ENCODE results near the gene NAT8L.

NAT8L gene

GRCh38 chr4:2073808-2074481, 14.8 kb downstream of the NAT8L start:
- Histone ChIP-seq H3K4me3 (ENCODE audit: low read length) (no peak overlapping the region), H3K4me2 (ENCODE audit: low read length) (no peak overlapping the region), H3K9me3 (replicated peaks; ENCODE audit: low read length) (no peaks in the 10 kb centered on the region), H3K9ac (ENCODE audit: low read depth, low read length) (no peak overlapping the region), H3K36me3 (ENCODE audit: insufficient read depth, low read length) (no peaks in the 10 kb centered on the region), H3K4me1 (ENCODE audit: control insufficient read depth, insufficient read depth, low read length) (no peaks in the 10 kb centered on the region), H3K27me3 (ENCODE audit: control insufficient read depth, insufficient read depth, low read length) (peaks cover 3% of the 10 kb centered on the region)

- H3K4me3 ChIP-seq (ENCODE audit: low read length): no peak overlapping the region
- H3K9ac ChIP-seq (ENCODE audit: low read depth, low read length): no peak overlapping the region
- no peak overlapping the region for H3K4me2 ChIP-seq (ENCODE audit: low read length)
- peaks cover 3% of the 10 kb centered on the region for H3K27me3 ChIP-seq (ENCODE audit: control insufficient read depth, insufficient read depth, low read length)
- H3K4me1 ChIP-seq (ENCODE audit: control insufficient read depth, insufficient read depth, low read length): no peaks in the 10 kb centered on the region
- no peaks in the 10 kb centered on the region for H3K9me3 ChIP-seq (replicated peaks; ENCODE audit: low read length)
- H3K36me3 ChIP-seq (ENCODE audit: insufficient read depth, low read length): no peaks in the 10 kb centered on the region
Observed at GRCh38 chr4:2074588-2074987, 15.5 kb downstream of the NAT8L start.

GRCh38 chr4:2075171-2075986, 16.3 kb downstream of the NAT8L start:
- Histone ChIP-seq H3K9me3 (replicated peaks; ENCODE audit: low read length) (no peaks in the 10 kb centered on the region), H3K4me3 (ENCODE audit: low read length) (no peak overlapping the region), H3K36me3 (ENCODE audit: insufficient read depth, low read length) (no peaks in the 10 kb centered on the region), H3K9ac (ENCODE audit: low read depth, low read length) (no peak overlapping the region), H3K27me3 (ENCODE audit: control insufficient read depth, insufficient read depth, low read length) (peaks cover 3% of the 10 kb centered on the region), H3K4me1 (ENCODE audit: control insufficient read depth, insufficient read depth, low read length) (no peaks in the 10 kb centered on the region), H3K4me2 (ENCODE audit: low read length) (no peak overlapping the region)

GRCh38 chr4:2075987-2076907, 17.1 kb downstream of the NAT8L start:
- Histone ChIP-seq H3K27me3 (ENCODE audit: control insufficient read depth, insufficient read depth, low read length) (peaks cover 2% of the 10 kb centered on the region), H3K9me3 (replicated peaks; ENCODE audit: low read length) (no peaks in the 10 kb centered on the region), H3K4me2 (ENCODE audit: low read length) (no peak overlapping the region), H3K9ac (ENCODE audit: low read depth, low read length) (no peak overlapping the region), H3K4me3 (ENCODE audit: low read length) (no peak overlapping the region), H3K4me1 (ENCODE audit: control insufficient read depth, insufficient read depth, low read length) (no peaks in the 10 kb centered on the region), H3K36me3 (ENCODE audit: insufficient read depth, low read length) (no peaks in the 10 kb centered on the region)

DNA sequence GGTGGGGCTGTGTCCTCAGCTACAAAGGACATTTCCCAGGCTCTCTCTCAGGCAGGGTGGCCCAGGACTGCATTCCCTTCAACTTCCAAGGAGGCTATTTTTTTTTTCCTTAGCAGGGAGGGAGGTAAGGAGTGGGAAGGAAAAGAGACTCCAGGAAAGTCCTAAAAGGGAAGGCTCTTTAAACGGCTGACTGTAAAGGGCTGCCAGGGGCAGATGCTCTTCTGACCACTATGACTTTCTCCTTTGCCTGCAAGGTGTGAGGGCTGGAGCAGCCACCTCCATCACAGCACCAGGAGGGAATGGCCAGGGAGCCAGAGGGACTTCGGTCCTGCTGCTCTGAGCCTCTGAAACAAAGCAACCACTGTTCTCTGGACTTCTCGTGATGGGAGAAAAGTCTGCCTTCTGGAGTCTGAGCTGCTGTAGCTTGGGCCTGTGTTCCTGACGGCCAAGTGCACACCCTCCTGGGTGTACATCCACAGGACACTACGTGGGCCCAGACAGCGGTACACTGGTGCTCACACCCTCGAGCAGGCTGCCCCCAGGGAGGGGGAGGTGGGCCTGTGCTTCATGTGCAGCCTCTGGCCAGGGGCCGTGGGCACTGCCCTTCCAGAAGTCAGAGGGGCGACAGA, 17.9 kb downstream of the NAT8L start:
- no peak overlapping the region for H3K4me2 ChIP-seq (ENCODE audit: low read length)
- H3K9me3 ChIP-seq (replicated peaks; ENCODE audit: low read length): no peaks in the 10 kb centered on the region
- H3K4me1 ChIP-seq (ENCODE audit: control insufficient read depth, insufficient read depth, low read length): no peaks in the 10 kb centered on the region
- H3K27me3 ChIP-seq (ENCODE audit: control insufficient read depth, insufficient read depth, low read length): no peaks in the 10 kb centered on the region
- no peak overlapping the region for H3K9ac ChIP-seq (ENCODE audit: low read depth, low read length)
- no peak overlapping the region for H3K4me3 ChIP-seq (ENCODE audit: low read length)
- no peaks in the 10 kb centered on the region for H3K36me3 ChIP-seq (ENCODE audit: insufficient read depth, low read length)

DNA sequence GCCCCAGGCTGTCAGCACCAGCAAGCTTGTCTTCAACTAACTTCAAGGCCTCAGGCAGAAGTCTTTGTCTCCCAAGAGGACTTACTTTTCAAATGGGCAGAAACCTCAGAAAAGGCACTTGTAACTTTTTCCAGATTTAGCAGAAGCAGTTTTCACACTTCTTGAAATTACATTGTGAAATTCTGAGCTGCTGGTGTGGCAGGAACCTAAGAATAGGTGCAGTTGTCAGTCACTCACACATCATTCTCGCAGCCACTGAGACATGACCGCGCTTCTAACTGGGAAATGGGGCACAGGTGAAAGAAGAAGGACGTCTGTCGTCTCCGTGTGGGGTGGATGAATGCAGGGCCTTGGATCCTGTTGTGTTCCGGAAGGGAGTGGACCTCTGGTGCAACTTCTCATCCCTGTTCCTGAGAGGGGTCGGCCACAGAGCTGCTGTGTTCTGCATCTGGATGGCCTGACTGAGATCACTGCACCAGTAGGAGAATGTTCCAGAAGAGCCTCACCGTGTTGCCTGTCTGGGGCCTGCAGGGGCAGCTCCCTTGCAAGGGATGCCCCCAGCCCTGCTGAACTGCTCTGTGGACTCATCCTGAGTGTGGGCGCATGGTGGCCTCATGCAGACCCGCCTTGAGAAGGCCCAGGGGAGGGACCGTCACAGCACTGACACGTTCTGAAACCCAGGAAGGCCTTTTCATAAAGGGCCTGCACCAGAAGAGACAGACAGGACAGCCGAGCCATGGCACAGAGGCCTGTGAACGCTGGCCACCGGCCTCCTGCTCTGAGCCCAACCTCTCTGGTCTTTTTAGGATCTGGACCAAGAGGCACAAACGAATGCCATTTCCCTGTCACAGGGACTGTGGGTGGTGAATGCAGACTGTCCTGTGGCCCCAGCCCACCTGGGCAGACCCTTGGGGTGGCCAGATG, 18.7 kb downstream of the NAT8L start:
- Histone ChIP-seq H3K4me1 (ENCODE audit: control insufficient read depth, insufficient read depth, low read length) (no peaks in the 10 kb centered on the region), H3K4me2 (ENCODE audit: low read length) (no peak overlapping the region), H3K9me3 (replicated peaks; ENCODE audit: low read length) (no peaks in the 10 kb centered on the region), H3K36me3 (ENCODE audit: insufficient read depth, low read length) (no peaks in the 10 kb centered on the region), H3K4me3 (ENCODE audit: low read length) (no peak overlapping the region), H3K9ac (ENCODE audit: low read depth, low read length) (no peak overlapping the region), H3K27me3 (ENCODE audit: control insufficient read depth, insufficient read depth, low read length) (no peaks in the 10 kb centered on the region)

GRCh38 chr4:2078584-2078983, 19.5 kb downstream of the NAT8L start:
- H3K4me3 ChIP-seq (ENCODE audit: low read length): no peak overlapping the region
- H3K36me3 ChIP-seq (ENCODE audit: insufficient read depth, low read length): no peaks in the 10 kb centered on the region
- H3K4me2 ChIP-seq (ENCODE audit: low read length): no peak overlapping the region
- H3K9ac ChIP-seq (ENCODE audit: low read depth, low read length): no peak overlapping the region
- H3K27me3 ChIP-seq (ENCODE audit: control insufficient read depth, insufficient read depth, low read length): no peaks in the 10 kb centered on the region
- H3K9me3 ChIP-seq (replicated peaks; ENCODE audit: low read length): no peaks in the 10 kb centered on the region
- H3K4me1 ChIP-seq (ENCODE audit: control insufficient read depth, insufficient read depth, low read length): no peaks in the 10 kb centered on the region

GRCh38 chr4:2079006-2079405, 19.9 kb downstream of the NAT8L start:
- Histone ChIP-seq H3K9me3 (replicated peaks; ENCODE audit: low read length) (no peaks in the 10 kb centered on the region), H3K4me1 (ENCODE audit: control insufficient read depth, insufficient read depth, low read length) (no peaks in the 10 kb centered on the region), H3K4me2 (ENCODE audit: low read length) (no peak overlapping the region), H3K4me3 (ENCODE audit: low read length) (no peak overlapping the region), H3K36me3 (ENCODE audit: insufficient read depth, low read length) (no peaks in the 10 kb centered on the region), H3K27me3 (ENCODE audit: control insufficient read depth, insufficient read depth, low read length) (no peaks in the 10 kb centered on the region), H3K9ac (ENCODE audit: low read depth, low read length) (no peak overlapping the region)

DNA sequence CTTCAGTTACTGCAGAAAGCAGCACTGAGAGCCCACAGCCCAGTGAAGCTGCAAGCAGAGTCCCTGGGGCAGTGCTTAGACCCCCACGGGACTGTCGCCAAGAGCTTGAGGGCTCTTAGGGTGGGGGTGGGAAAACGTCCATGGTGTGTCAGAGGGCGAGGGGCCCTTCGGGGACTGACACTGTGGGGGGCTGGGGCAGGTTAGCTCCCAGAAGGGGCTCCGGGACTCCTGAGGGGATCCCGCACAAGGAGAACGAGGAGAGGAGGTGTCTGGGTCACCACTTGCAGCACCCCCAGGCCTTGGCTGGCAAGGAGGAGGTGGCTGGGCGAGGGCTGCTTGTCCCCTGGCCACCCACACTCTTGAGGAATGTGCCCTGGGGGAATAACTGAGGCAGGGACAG, 20.8 kb downstream of the NAT8L start:
- peaks cover 5% of the 10 kb centered on the region for H3K4me1 ChIP-seq (ENCODE audit: control insufficient read depth, insufficient read depth, low read length)
- no peak overlapping the region for H3K4me2 ChIP-seq (ENCODE audit: low read length)
- no peaks in the 10 kb centered on the region for H3K27me3 ChIP-seq (ENCODE audit: control insufficient read depth, insufficient read depth, low read length)
- H3K36me3 ChIP-seq (ENCODE audit: insufficient read depth, low read length): no peaks in the 10 kb centered on the region
- H3K4me3 ChIP-seq (ENCODE audit: low read length): no peak overlapping the region
- no peaks in the 10 kb centered on the region for H3K9me3 ChIP-seq (replicated peaks; ENCODE audit: low read length)
- no peak overlapping the region for H3K9ac ChIP-seq (ENCODE audit: low read depth, low read length)

GRCh38 chr4:2080429-2081300, 21.5 kb downstream of the NAT8L start:
- no peak overlapping the region for H3K9ac ChIP-seq (ENCODE audit: low read depth, low read length)
- no peak overlapping the region for H3K4me2 ChIP-seq (ENCODE audit: low read length)
- no peaks in the 10 kb centered on the region for H3K27me3 ChIP-seq (ENCODE audit: control insufficient read depth, insufficient read depth, low read length)
- no peaks in the 10 kb centered on the region for H3K9me3 ChIP-seq (replicated peaks; ENCODE audit: low read length)
- H3K4me1 ChIP-seq (ENCODE audit: control insufficient read depth, insufficient read depth, low read length): peaks cover 5% of the 10 kb centered on the region
- H3K4me3 ChIP-seq (ENCODE audit: low read length): no peak overlapping the region
- no peaks in the 10 kb centered on the region for H3K36me3 ChIP-seq (ENCODE audit: insufficient read depth, low read length)
